Glutamatergic neuron (in vitro differentiated cells): ENCODE data around the gene COTL1. TPM values are rescaled to one million over a fixed set of nuclear protein-coding genes. Genes with fewer than 3 reads are reported as not detected.

ENCODE experiments used
- DNase-seq: peaks from one replicate; pipeline ENCODE4 v3.0.0; 2022
- H3K27ac Mint-ChIP-seq: one replicate; pipeline ENCODE4 v1.8.0; 2020; ENCODE audit warnings: mild to moderate bottlenecking, mixed read lengths, inconsistent platforms; ENCODE audit not compliant: unreplicated experiment
- H3K27me3 Mint-ChIP-seq: one replicate; pipeline ENCODE4 v1.8.0; 2020; ENCODE audit warnings: mild to moderate bottlenecking, moderate library complexity, mixed read lengths, inconsistent platforms; ENCODE audit not compliant: unreplicated experiment
- H3K36me3 Mint-ChIP-seq: one replicate; pipeline ENCODE4 v1.8.0; 2020; ENCODE audit warnings: mild to moderate bottlenecking, mixed read lengths, inconsistent platforms; ENCODE audit not compliant: unreplicated experiment
- H3K4me1 Mint-ChIP-seq: one replicate; pipeline ENCODE4 v1.8.0; 2020; ENCODE audit warnings: mild to moderate bottlenecking, low read depth, mixed read lengths, inconsistent platforms; ENCODE audit not compliant: unreplicated experiment
- H3K4me3 Mint-ChIP-seq: one replicate; pipeline ENCODE4 v1.8.0; 2020; ENCODE audit warnings: mild to moderate bottlenecking, mixed read lengths, inconsistent platforms; ENCODE audit not compliant: unreplicated experiment
- H3K9me3 Mint-ChIP-seq: one replicate; pipeline ENCODE4 v1.8.0; 2020; ENCODE audit warnings: mild to moderate bottlenecking, moderate library complexity, mixed read lengths, inconsistent platforms; ENCODE audit not compliant: unreplicated experiment
- CTCF ChIP-seq: fragments of 200-600 bp; sonication (generic); IDR thresholded peaks from one replicate; pipeline ENCODE4 v1.5.0; 2021; ENCODE audit not compliant: partially characterized antibody, unreplicated experiment
- total RNA-seq: library from RNA; stranded (reverse); fragmentation: NEBNext Ultra II Directional; extraction: Animal tissue kit (Norgen Biotek cat#: 25700); gene quantifications from one replicate; pipeline ENCODE4 v1.2.1, GENCODE V29; 2021; ENCODE audit not compliant: unreplicated experiment

The COTL1 gene
- total RNA-seq, 1 donor from 2014 or later, result 545 TPM

GRCh38 chr16:84603140-84603816, 14.6 kb downstream of the COTL1 start:
- Mint-ChIP-seq H3K4me3 (peak overlapping the region; percentile 44), H3K27me3 (peaks cover 3% of the 10 kb centered on the region), H3K27ac (peak overlapping the region; percentile 39), H3K9me3 (peaks cover 4% of the 10 kb centered on the region), H3K36me3 (peaks cover 5% of the 10 kb centered on the region), H3K4me1 (peaks cover 51% of the 10 kb centered on the region)
- DNase-seq, result no peak
- no peak for TF ChIP-seq CTCF

GRCh38 chr16:84600343-84601229, 17.3 kb downstream of the COTL1 start:
- DNase-seq, result no peak
- peaks cover 4% of the 10 kb centered on the region for H3K9me3 Mint-ChIP-seq
- TF ChIP-seq CTCF, result no peak
- H3K27ac Mint-ChIP-seq, result peak overlapping the region; percentile 59
- H3K4me1 Mint-ChIP-seq, result peaks cover 60% of the 10 kb centered on the region
- H3K36me3 Mint-ChIP-seq, result peaks cover 5% of the 10 kb centered on the region
- H3K4me3 Mint-ChIP-seq, result peak overlapping the region; percentile 50
- H3K27me3 Mint-ChIP-seq, result peaks cover 10% of the 10 kb centered on the region

GRCh38 chr16:84599521-84600202, 18.2 kb downstream of the COTL1 start:
- H3K4me3 Mint-ChIP-seq, result peak overlapping the region; percentile 81
- H3K36me3 Mint-ChIP-seq, result peaks cover 5% of the 10 kb centered on the region
- H3K4me1 Mint-ChIP-seq, result peaks cover 62% of the 10 kb centered on the region
- peaks cover 5% of the 10 kb centered on the region for H3K9me3 Mint-ChIP-seq
- TF ChIP-seq CTCF, result no peak
- DNase-seq, result peak; percentile 64
- H3K27me3 Mint-ChIP-seq, result peaks cover 12% of the 10 kb centered on the region
- H3K27ac Mint-ChIP-seq, result peak overlapping the region; percentile 70

- Mint-ChIP-seq H3K9me3 (peaks cover 6% of the 10 kb centered on the region), H3K4me1 (peaks cover 66% of the 10 kb centered on the region), H3K27me3 (peaks cover 12% of the 10 kb centered on the region), H3K27ac (peak overlapping the region; percentile 4), H3K36me3 (peaks cover 5% of the 10 kb centered on the region), H3K4me3 (peak overlapping the region; percentile 70)
- no peak for TF ChIP-seq CTCF
- DNase-seq, result peak; percentile 48
These were observed 19.5 kb downstream of the COTL1 start for GRCh38 chr16:84598360-84598759.
